ENCODE data around the gene CFAP70.

GRCh38 chr10:73376679-73377078 lies 18.0 kb upstream of the CFAP70 start:
- TF ChIP-seq, protein P1, sequence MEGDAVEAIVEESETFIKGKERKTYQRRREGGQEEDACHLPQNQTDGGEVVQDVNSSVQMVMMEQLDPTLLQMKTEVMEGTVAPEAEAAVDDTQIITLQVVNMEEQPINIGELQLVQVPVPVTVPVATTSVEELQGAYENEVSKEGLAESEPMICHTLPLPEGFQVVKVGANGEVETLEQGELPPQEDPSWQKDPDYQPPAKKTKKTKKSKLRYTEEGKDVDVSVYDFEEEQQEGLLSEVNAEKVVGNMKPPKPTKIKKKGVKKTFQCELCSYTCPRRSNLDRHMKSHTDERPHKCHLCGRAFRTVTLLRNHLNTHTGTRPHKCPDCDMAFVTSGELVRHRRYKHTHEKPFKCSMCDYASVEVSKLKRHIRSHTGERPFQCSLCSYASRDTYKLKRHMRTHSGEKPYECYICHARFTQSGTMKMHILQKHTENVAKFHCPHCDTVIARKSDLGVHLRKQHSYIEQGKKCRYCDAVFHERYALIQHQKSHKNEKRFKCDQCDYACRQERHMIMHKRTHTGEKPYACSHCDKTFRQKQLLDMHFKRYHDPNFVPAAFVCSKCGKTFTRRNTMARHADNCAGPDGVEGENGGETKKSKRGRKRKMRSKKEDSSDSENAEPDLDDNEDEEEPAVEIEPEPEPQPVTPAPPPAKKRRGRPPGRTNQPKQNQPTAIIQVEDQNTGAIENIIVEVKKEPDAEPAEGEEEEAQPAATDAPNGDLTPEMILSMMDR (conservative IDR thresholded peaks at IDR 0.05; ENCODE audit: low read depth, low read length) = no peak
- TF ChIP-seq EZH2 (IDR thresholded peaks at IDR 0.05; ENCODE audit: low read length, unreplicated experiment) = no peak
